Ovary (tissue), 3 donors: ENCODE data around the gene CCDC178.

Source experiments
- POLR2A ChIP-seq: fragments of 450-650 bp; IDR thresholded peaks from one replicate; pipeline ENCODE4 v1.6.1; 2017; ENCODE audit warnings: antibody characterized with exemption, mild to moderate bottlenecking, moderate library complexity
- TF ChIP-seq, protein P1 (sequence below), 3 donors: fragments of 450-650 bp in 2 of 3; fragments of 200-600 bp in 1 of 3; IDR thresholded peaks; one replicate each; pipeline versions ENCODE4 v1.5.1 to v1.8.0; 2016 to 2022; ENCODE audit warnings: antibody characterized with exemption in 3 of 3, mild to moderate bottlenecking in 1 of 3
- donor health status: DM: no; HTN: no; CAD: no.

DNA sequence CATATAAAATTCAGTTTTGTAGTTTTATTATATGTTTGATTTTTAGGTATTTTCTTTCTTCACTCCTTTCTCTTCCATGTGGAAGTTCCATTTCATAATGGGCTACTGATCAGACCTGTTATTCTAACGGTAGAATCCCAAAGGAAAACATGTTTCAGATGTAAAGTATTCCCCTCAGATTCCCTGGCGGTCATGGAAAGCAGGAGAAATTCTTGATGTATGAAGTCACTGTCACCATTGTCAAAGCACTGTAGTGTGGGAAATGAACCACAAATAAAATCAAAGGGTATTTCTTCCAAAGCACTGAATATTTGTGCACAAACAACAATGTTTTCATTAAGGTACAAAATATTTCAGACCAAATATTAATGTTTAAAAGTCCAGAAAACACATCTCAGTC lies 430.4 kb downstream of the CCDC178 start:
- TF ChIP-seq, protein P1, sequence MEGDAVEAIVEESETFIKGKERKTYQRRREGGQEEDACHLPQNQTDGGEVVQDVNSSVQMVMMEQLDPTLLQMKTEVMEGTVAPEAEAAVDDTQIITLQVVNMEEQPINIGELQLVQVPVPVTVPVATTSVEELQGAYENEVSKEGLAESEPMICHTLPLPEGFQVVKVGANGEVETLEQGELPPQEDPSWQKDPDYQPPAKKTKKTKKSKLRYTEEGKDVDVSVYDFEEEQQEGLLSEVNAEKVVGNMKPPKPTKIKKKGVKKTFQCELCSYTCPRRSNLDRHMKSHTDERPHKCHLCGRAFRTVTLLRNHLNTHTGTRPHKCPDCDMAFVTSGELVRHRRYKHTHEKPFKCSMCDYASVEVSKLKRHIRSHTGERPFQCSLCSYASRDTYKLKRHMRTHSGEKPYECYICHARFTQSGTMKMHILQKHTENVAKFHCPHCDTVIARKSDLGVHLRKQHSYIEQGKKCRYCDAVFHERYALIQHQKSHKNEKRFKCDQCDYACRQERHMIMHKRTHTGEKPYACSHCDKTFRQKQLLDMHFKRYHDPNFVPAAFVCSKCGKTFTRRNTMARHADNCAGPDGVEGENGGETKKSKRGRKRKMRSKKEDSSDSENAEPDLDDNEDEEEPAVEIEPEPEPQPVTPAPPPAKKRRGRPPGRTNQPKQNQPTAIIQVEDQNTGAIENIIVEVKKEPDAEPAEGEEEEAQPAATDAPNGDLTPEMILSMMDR (IDR thresholded peaks at IDR 0.05), result no peak
- TF ChIP-seq POLR2A, result no peak
